Lower lobe of right lung (tissue), 2 donors: Measurements from ENCODE around the gene PRSS38. TPM values are rescaled to one million over a fixed set of nuclear protein-coding genes. Genes with fewer than 3 reads are reported as not detected.

Experiments
- ATAC-seq, 2 donors: fragments of 200-7000 bp; cut with Tn5 transposase; one replicate each; pipeline ENCODE4 v1.9.1; 2020 to 2022; ENCODE audit warnings: mild to moderate bottlenecking in 2 of 2, moderate library complexity in 2 of 2
- DNase-seq: peaks from one replicate; pipeline ENCODE4 v3.0.0-alpha.2; 2020
- H3K27ac ChIP-seq: fragments of 200-600 bp; one replicate; pipeline ENCODE4 v1.8.0; 2022
- H3K27me3 ChIP-seq: fragments of 200-600 bp; one replicate; pipeline ENCODE4 v1.8.0; 2022; ENCODE audit warnings: low read depth
- H3K36me3 ChIP-seq: fragments of 200-600 bp; one replicate; pipeline ENCODE4 v1.8.0; 2022; ENCODE audit warnings: mild to moderate bottlenecking
- H3K4me1 ChIP-seq: fragments of 200-600 bp; one replicate; pipeline ENCODE4 v1.8.0; 2022
- H3K4me3 ChIP-seq: fragments of 200-600 bp; one replicate; pipeline ENCODE4 v1.8.0; 2022; ENCODE audit warnings: mild to moderate bottlenecking
- H3K9me3 ChIP-seq: fragments of 200-600 bp; one replicate; pipeline ENCODE4 v1.8.0; 2022
- intact Hi-C: fragments of 100-400 bp; cut with DNase I; formaldehyde crosslinking; loops from one replicate; pipeline ENCODE4 v1.11.0; 2022
- total RNA-seq: library from RNA; stranded (reverse); fragmentation: NEBNext Ultra II Directional; extraction: Animal tissue kit (Norgen Biotek cat#: 25700); gene quantifications from one replicate; pipeline ENCODE4 v1.2.1, GENCODE V29; 2021
- TF ChIP-seq, protein P1 (sequence below): fragments of 200-600 bp; IDR thresholded peaks from one replicate; pipeline ENCODE4 v1.8.0; 2022; ENCODE audit warnings: antibody characterized with exemption, mild to moderate bottlenecking
- donor health status: DM: no; HTN: yes; CAD: no; lungs with severe emphysema.

PRSS38 gene
- total RNA-seq, 1 donor from 2014 or later: not detected

DNA sequence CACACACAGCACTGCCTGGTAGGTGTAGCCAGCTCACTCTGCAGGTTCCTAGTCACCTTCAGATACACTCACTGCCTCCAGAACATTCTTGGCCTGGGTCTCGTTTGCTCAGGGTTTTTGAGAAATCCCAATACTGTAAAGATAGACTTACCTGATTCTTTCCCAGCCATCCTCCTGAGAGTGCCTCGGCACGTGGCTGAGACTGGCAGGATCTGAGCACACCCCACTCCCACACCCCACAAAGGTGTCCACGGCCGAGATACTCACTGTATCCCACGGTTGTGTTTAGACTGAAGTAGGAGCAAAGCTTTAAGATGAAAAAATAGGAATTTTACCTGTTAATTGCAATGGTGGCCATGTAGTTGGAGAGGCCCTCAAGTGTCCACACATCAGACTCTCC, 46.8 kb upstream of the PRSS38 start:
- DNase-seq (no peak), ATAC-seq (no peak)
- H3K27ac ChIP-seq: no peak overlapping the region

DNA sequence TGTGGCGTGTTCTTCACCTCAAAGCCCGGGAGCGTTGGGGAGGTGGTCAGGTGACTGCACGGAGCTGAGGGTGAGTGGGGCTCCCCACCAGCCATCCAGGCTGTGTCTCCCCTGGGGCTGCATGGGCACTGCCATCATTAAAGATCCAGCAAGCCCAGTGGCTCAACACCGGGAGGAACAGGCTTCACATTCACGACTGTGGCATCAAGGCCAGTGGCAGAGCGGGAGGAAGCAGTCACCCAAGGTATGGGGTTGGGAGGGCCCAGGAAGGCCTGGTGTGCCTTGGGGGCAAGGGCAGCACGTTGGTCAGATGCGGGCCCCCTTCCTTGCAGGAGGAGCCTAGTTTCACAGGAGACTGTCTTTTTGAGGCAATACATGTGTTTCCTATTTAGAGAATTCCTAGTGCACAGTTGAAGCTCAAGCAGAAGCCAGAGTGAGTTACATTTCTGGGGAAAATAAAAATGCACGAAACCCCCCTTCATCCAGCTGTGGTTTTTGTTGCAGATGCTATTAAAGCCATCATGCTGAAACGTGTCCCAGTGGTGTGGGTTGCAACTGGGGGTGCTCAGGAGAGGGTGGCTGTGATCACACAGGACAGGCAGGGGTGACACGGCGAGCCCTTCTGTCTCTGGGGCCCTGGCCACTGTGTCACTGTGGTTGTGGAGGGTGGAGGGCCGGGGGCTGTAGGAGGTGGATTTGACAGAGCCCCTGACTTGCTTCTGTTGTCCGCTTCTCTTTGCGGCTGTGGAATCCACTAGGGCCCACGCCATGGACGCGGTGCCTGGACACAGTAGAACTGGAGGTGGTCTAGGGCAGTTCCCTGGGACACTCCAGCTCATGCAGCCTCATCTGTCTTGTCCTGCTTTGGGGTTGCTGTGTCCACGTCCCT, 46.2 kb upstream of the PRSS38 start:
- DNase-seq (no peak), ATAC-seq (no peak)
- H3K4me1 ChIP-seq: peaks cover 24% of the 10 kb centered on the region
- no peak overlapping the region for H3K27ac ChIP-seq
- no peaks in the 10 kb centered on the region for H3K9me3 ChIP-seq
- H3K27me3 ChIP-seq: no peaks in the 10 kb centered on the region
- TF ChIP-seq, protein P1, sequence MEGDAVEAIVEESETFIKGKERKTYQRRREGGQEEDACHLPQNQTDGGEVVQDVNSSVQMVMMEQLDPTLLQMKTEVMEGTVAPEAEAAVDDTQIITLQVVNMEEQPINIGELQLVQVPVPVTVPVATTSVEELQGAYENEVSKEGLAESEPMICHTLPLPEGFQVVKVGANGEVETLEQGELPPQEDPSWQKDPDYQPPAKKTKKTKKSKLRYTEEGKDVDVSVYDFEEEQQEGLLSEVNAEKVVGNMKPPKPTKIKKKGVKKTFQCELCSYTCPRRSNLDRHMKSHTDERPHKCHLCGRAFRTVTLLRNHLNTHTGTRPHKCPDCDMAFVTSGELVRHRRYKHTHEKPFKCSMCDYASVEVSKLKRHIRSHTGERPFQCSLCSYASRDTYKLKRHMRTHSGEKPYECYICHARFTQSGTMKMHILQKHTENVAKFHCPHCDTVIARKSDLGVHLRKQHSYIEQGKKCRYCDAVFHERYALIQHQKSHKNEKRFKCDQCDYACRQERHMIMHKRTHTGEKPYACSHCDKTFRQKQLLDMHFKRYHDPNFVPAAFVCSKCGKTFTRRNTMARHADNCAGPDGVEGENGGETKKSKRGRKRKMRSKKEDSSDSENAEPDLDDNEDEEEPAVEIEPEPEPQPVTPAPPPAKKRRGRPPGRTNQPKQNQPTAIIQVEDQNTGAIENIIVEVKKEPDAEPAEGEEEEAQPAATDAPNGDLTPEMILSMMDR: no peak
- H3K36me3 ChIP-seq: peaks cover 41% of the 10 kb centered on the region
- no peak overlapping the region for H3K4me3 ChIP-seq
- intact Hi-C loops: loop anchor here (10.0 kb wide), 1 partner anchor 166 kb away; no protein-coding TSS in a partner anchor

More for the DNA sequence above, 46.8 kb upstream of the PRSS38 start:
- Histone ChIP-seq H3K36me3 (peaks cover 41% of the 10 kb centered on the region), H3K4me3 (no peak overlapping the region), H3K9me3 (no peaks in the 10 kb centered on the region), H3K27me3 (no peaks in the 10 kb centered on the region), H3K4me1 (peaks cover 26% of the 10 kb centered on the region)
- intact Hi-C loops: loop anchor here (10.0 kb wide), 1 partner anchor 166 kb away; no protein-coding TSS in a partner anchor
- TF ChIP-seq, protein P1: no peak

DNA sequence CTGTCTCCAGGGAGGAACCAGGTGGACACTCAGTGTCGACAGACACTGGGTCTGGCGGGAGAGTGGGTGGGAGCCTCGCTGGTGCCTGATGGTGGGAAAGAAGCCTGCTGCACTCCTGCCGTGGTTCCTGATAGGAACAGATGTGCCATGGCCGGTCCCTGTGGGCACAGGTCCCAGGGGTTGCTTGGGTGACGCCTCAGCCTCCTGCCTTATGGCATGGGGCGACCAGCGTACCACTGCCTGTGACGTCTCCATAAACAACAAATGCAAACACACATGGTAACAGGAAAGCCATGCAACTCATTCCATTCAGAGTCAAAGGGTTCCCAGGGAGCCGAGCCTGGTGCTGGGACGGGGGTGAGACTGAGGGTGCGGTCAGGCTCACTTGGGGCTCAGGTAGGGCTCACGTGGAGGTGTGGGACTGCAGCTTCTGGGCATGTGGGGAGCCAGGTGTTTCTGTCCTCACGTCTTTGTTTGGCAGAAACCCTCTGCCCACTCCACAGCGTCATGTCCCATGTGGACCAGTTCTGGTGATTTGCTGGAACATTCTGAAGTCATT, 45.5 kb upstream of the PRSS38 start:
- intact Hi-C loops: loop anchor here (10.0 kb wide), 1 partner anchor 165 kb away; no protein-coding TSS in a partner anchor
- DNase-seq (no peak), ATAC-seq (no peak)
- H3K36me3 ChIP-seq: peaks cover 41% of the 10 kb centered on the region
- H3K4me1 ChIP-seq: peaks cover 19% of the 10 kb centered on the region
- TF ChIP-seq, protein P1: no peak
- H3K4me3 ChIP-seq: no peak overlapping the region
- no peaks in the 10 kb centered on the region for H3K9me3 ChIP-seq
- no peak overlapping the region for H3K27ac ChIP-seq
- no peaks in the 10 kb centered on the region for H3K27me3 ChIP-seq

DNA sequence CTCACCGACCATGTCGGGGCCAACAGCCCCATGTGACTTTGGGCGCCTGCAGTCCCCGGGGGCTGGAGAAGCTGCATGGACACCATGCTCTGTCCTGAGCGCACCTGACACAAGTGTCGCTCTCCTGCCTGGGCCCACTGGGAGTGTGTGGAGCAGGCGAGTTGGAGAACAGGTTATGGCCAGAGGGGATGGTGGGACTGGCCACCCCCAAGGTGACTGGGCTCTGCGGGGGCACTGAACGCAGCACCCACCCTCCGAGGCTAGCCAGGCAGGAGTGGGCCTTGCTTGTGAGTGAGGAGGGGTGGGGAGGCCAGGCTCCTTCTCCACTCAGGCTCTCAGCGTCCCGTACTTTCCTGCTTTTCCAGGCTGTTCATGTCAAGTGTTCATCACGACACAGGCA, 44.7 kb upstream of the PRSS38 start:
- no peak for DNase-seq
- intact Hi-C loops: no loop called here
- Histone ChIP-seq H3K27me3 (no peaks in the 10 kb centered on the region), H3K4me3 (no peak overlapping the region), H3K4me1 (peaks cover 16% of the 10 kb centered on the region), H3K27ac (no peak overlapping the region), H3K9me3 (no peaks in the 10 kb centered on the region), H3K36me3 (peaks cover 46% of the 10 kb centered on the region)
- no peak for ATAC-seq
- TF ChIP-seq, protein P1: no peak

DNA sequence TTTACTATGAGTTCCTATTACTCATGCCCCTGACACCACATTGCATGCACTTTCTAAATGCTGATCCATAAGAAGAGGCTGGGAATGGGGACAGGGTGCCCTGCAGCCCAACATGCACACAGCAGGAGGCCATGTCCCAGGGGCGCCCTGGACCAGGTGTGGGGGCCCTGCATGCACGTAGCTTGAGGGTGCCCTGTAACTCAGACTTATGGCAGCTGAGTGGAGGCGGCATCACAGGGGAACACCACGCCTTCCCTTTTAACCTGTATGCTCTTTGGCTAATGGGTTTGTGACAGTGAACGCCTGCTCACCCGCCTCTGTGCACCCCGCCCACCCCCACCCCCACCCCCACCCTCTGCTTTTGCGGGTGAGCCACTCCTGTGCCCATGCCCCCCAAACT, 44.1 kb upstream of the PRSS38 start:
- no peak for DNase-seq
- H3K36me3 ChIP-seq: peaks cover 51% of the 10 kb centered on the region
- no peak for ATAC-seq
- H3K9me3 ChIP-seq: no peaks in the 10 kb centered on the region
- no peak overlapping the region for H3K27ac ChIP-seq
- no peaks in the 10 kb centered on the region for H3K27me3 ChIP-seq
- intact Hi-C loops: no loop called here
- no peak overlapping the region for H3K4me3 ChIP-seq
- peaks cover 14% of the 10 kb centered on the region for H3K4me1 ChIP-seq
- TF ChIP-seq, protein P1: no peak
